Left lung (tissue), 10 donors: ENCODE measurements around the gene OSBPL3. TPM values are rescaled to one million over a fixed set of nuclear protein-coding genes. Genes with fewer than 3 reads are reported as not detected.

ENCODE experiments used
- ATAC-seq: fragments of 200-7000 bp; cut with Tn5 transposase; one replicate; pipeline ENCODE4 v1.9.1; 2020; ENCODE audit warnings: moderate library complexity
- DNase-seq, 4 donors: peaks; one replicate each; pipeline ENCODE4 v3.0.0-alpha.2; 2013 to 2020
- H3K27ac ChIP-seq, 2 donors: fragments of 200-600 bp; sonication (generic) in 1 of 2; one replicate each; pipeline versions ENCODE4 v1.5.0 to v1.8.0; 2020 to 2021
- H3K27me3 ChIP-seq, 2 donors: fragments of 200-600 bp; sonication (generic) in 1 of 2; one replicate each; pipeline versions ENCODE4 v1.5.0 to v1.8.0; 2020 to 2021
- H3K36me3 ChIP-seq, 2 donors: fragments of 200-600 bp; sonication (generic) in 1 of 2; one replicate each; pipeline versions ENCODE4 v1.5.0 to v1.8.0; 2020 to 2021
- H3K4me1 ChIP-seq, 2 donors: fragments of 200-600 bp; one replicate each; pipeline ENCODE4 v1.8.0; 2021
- H3K4me3 ChIP-seq, 2 donors: fragments of 200-600 bp; sonication (generic) in 1 of 2; one replicate each; pipeline versions ENCODE4 v1.5.0 to v1.8.0; 2020 to 2021; ENCODE audit warnings: mild to moderate bottlenecking in 1 of 2
- H3K9me3 ChIP-seq, 2 donors: fragments of 200-600 bp; sonication (generic) in 1 of 2; one replicate each; pipeline versions ENCODE4 v1.5.0 to v1.8.0; 2020 to 2021
- CTCF ChIP-seq, 2 donors: fragments of 200-600 bp; sonication (generic) in 1 of 2; IDR thresholded peaks; one replicate each; pipeline versions ENCODE4 v1.5.0 to v1.8.0; 2021; ENCODE audit warnings: antibody characterized with exemption in 2 of 2
- intact Hi-C, 2 donors: fragments of 100-400 bp; cut with DNase I; formaldehyde crosslinking; loops; one replicate each; pipeline versions ENCODE4 v1.11.2 to v1.14.2; 2022
- polyA plus RNA-seq, 6 donors: library from polyadenylated mRNA; unstranded; fragments of 120-200 nt; gene quantifications; one replicate each; pipeline ENCODE4 v1.2.1, GENCODE V29; 2013; ENCODE audit not compliant: insufficient read length in 6 of 6
- total RNA-seq, 2 donors: library from RNA; stranded (reverse); fragmentation: NEBNext Ultra II Directional; extraction: Animal tissue kit (Norgen Biotek cat#: 25700); gene quantifications; one replicate each; pipeline ENCODE4 v1.2.1, GENCODE V29; 2021
- donor health status: DM: no; HTN: yes; CAD: no.
- donor health status: DM: no; HTN: no; CAD: no.

The OSBPL3 gene
- total and polyA plus RNA-seq, 8 donors, result 2.3 to 30.5 (median 3.3) TPM

- intact Hi-C loops, result no loop called here
- Histone ChIP-seq H3K4me3 (peak overlapping the region; percentile 59 to 73), H3K27ac (peak overlapping the region; percentile 69 to 76), H3K27me3 (peaks cover 3 to 58% of the 10 kb centered on the region in 2 donors), H3K36me3 (no peaks in the 10 kb centered on the region), H3K9me3 (no peaks in the 10 kb centered on the region), H3K4me1 (peaks cover 0 to 16% of the 10 kb centered on the region in 2 donors)
- DNase-seq (peak in 2 of 4 donors; percentile 59 to 86), ATAC-seq (peak; percentile 59)
- no peak for TF ChIP-seq CTCF (IDR thresholded peaks at IDR 0.05)
Observed at GRCh38 chr7:24756545-24757352, 223.2 kb downstream of the OSBPL3 start.

GRCh38 chr7:24755541-24756407 lies 224.2 kb downstream of the OSBPL3 start:
- H3K4me1 ChIP-seq, result peaks cover 0 to 16% of the 10 kb centered on the region in 2 donors
- ATAC-seq, result no peak

GRCh38 chr7:24754906-24755506 lies 225.0 kb downstream of the OSBPL3 start:
- ATAC-seq, result no peak
- peaks cover 0 to 16% of the 10 kb centered on the region in 2 donors for H3K4me1 ChIP-seq
- no peak for DNase-seq
- TF ChIP-seq CTCF (IDR thresholded peaks at IDR 0.05), result no peak
- intact Hi-C loops, result no loop called here
- H3K4me3 ChIP-seq, result no peak overlapping the region
- H3K27me3 ChIP-seq, result peaks cover 3 to 50% of the 10 kb centered on the region in 2 donors
- H3K27ac ChIP-seq, result no peak overlapping the region
- H3K36me3 ChIP-seq, result no peaks in the 10 kb centered on the region
- H3K9me3 ChIP-seq, result no peaks in the 10 kb centered on the region

More at GRCh38 chr7:24755541-24756407, 224.2 kb downstream of the OSBPL3 start:
- H3K9me3 ChIP-seq, result no peaks in the 10 kb centered on the region
- intact Hi-C loops, result no loop called here
- peaks cover 3 to 58% of the 10 kb centered on the region in 2 donors for H3K27me3 ChIP-seq
- no peak for DNase-seq
- H3K27ac ChIP-seq, result no peak overlapping the region
- TF ChIP-seq CTCF (IDR thresholded peaks at IDR 0.05), result no peak
- no peaks in the 10 kb centered on the region for H3K36me3 ChIP-seq
- peak overlapping the region in 1 of 2 donors; percentile 59 for H3K4me3 ChIP-seq

- Histone ChIP-seq H3K4me3 (no peak overlapping the region), H3K27me3 (peaks cover 0 to 22% of the 10 kb centered on the region in 2 donors), H3K4me1 (peaks cover 0 to 12% of the 10 kb centered on the region in 2 donors), H3K9me3 (no peaks in the 10 kb centered on the region), H3K36me3 (no peaks in the 10 kb centered on the region), H3K27ac (no peak overlapping the region)
- no peak for TF ChIP-seq CTCF (IDR thresholded peaks at IDR 0.05)
- ATAC-seq (no peak), DNase-seq (no peak)
- intact Hi-C loops, result no loop called here
Observed at GRCh38 chr7:24752073-24752800, 227.7 kb downstream of the OSBPL3 start.
